Urinary bladder (tissue), 4 donors: ENCODE measurements around the gene SPC25. TPM values are rescaled to one million over a fixed set of nuclear protein-coding genes. Genes with fewer than 3 reads are reported as not detected.

ENCODE experiments used
- DNase-seq: peaks from one replicate; pipeline ENCODE4 v3.0.0-alpha.2; 2015; ENCODE audit errors: extremely low spot score
- H3K27ac ChIP-seq: one replicate; pipeline ENCODE4 v1.5.1; 2013; ENCODE audit warnings: low read depth, mild to moderate bottlenecking, moderate library complexity
- H3K36me3 ChIP-seq: one replicate; pipeline ENCODE4 v1.6.1; 2013; ENCODE audit warnings: mild to moderate bottlenecking, moderate library complexity; ENCODE audit not compliant: insufficient read depth
- H3K4me1 ChIP-seq: one replicate; pipeline ENCODE4 v1.6.1; 2013; ENCODE audit warnings: mild to moderate bottlenecking, moderate library complexity; ENCODE audit not compliant: insufficient read depth
- H3K4me3 ChIP-seq: one replicate; pipeline ENCODE4 v1.5.1; 2013; ENCODE audit warnings: low read depth, low read length
- WGBS: extraction: QIAGEN DNeasy Blood & Tissue Kit; methylation state at CpG from one replicate; pipeline ENCODE4 v1.1.7; 2013; 5-methylcytosine and 5-hydroxymethylcytosine counted together
- polyA plus RNA-seq: library from polyadenylated mRNA; stranded (reverse); fragments of 200-250 nt; gene quantifications from one replicate; pipeline ENCODE4 v1.2.3, GENCODE V29; 2013
- total RNA-seq: library from RNA; depleted of rRNA; stranded (reverse); fragments of >200 nt; gene quantifications from one replicate; pipeline ENCODE4 v1.2.3, GENCODE V29; 2014
- donor health status: healthy with polysubstance abuse.
- donor health status: healthy.

SPC25 gene
- total and polyA plus RNA-seq, 2 donors, result 0.32 to 11.5 TPM

DNA sequence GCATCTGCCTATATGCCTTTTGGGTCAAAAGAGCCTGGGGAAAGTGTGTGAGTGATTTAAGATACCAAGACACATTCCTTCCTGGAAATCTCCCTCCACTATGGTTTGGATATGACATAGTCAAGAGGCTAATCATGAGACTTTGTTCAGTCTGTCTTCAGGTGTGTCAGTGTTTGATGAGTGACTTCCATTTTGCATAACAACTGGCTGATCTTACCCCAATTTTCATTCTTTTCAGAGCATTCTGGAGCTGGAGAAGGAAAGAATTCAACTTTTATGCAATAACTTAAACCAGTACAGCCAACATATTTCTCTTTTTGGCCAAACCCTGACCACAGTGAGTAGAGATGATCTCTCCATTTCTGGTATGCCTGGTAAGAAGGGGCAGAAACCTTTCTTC lies 39.4 kb downstream of the SPC25 start:
- Histone ChIP-seq H3K27ac (no peak overlapping the region), H3K36me3 (no peaks in the 10 kb centered on the region), H3K4me1 (no peaks in the 10 kb centered on the region), H3K4me3 (no peak overlapping the region)
- DNase-seq, result no peak

- WGBS, result 58% methylated on average over 2 of the region's 2 CpGs
- Histone ChIP-seq H3K36me3 (no peaks in the 10 kb centered on the region), H3K27ac (no peak overlapping the region), H3K4me3 (no peak overlapping the region), H3K4me1 (no peaks in the 10 kb centered on the region)
- DNase-seq, result no peak
Observed at GRCh38 chr2:168849610-168850009, 40.6 kb downstream of the SPC25 start.

- no peak for DNase-seq
- no peaks in the 10 kb centered on the region for H3K4me1 ChIP-seq
Observed at GRCh38 chr2:168848225-168848624, 42.0 kb downstream of the SPC25 start.

GRCh38 chr2:168843253-168843652 lies 47.0 kb downstream of the SPC25 start:
- Histone ChIP-seq H3K27ac (no peak overlapping the region), H3K36me3 (no peaks in the 10 kb centered on the region), H3K4me1 (no peaks in the 10 kb centered on the region), H3K4me3 (no peak overlapping the region)
- WGBS, result 96% methylated on average over 3 of the region's 3 CpGs
- DNase-seq, result no peak

More at GRCh38 chr2:168848225-168848624, 42.0 kb downstream of the SPC25 start:
- H3K4me3 ChIP-seq, result no peak overlapping the region
- 94% methylated on average over 3 of the region's 3 CpGs for WGBS
- no peaks in the 10 kb centered on the region for H3K36me3 ChIP-seq
- H3K27ac ChIP-seq, result no peak overlapping the region

DNA sequence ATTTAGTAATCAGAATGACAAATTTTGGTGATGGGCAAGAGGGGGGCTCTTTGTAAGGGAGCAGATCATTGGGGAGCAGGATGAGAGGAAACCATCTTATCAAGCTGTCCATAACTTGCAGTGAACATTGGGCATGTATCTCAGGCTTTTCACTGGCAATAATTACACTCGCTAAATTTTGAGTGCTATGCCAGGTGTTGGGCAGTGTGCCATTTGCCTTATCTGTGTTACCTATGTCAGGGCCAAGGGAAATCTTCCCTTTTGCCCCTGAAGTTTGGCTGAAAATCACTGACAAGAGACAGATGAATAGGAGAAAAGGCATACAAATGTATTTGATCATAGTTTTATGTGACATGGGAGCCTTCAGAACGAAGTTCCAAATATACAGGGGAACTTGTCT lies 48.8 kb downstream of the SPC25 start:
- Histone ChIP-seq H3K4me3 (no peak overlapping the region), H3K4me1 (no peaks in the 10 kb centered on the region), H3K27ac (no peak overlapping the region), H3K36me3 (no peaks in the 10 kb centered on the region)
- 43% methylated on average over 2 of the region's 2 CpGs for WGBS
- no peak for DNase-seq

DNA sequence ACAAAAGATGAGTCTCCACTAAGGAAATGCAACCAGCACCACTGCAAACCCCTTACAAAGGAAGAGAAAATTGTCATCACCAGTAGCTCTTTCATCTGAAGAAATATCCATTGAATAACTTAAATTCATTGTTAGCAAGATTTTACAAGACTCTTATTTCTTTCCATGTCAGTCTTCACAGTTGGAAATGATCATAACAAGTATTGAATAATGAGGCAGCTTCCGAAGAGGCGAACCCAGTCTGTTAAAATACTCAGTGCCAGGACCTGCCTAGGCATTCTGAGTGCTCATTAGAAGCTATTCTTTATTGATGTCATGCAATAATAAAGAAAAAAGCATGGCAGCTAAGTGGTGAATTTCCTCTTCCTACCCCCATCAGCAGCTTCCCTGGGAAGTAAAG lies 54.3 kb downstream of the SPC25 start:
- no peak for DNase-seq
- H3K27ac ChIP-seq, result no peak overlapping the region
- H3K36me3 ChIP-seq, result no peaks in the 10 kb centered on the region
- H3K4me1 ChIP-seq, result no peaks in the 10 kb centered on the region
- WGBS, result 97% methylated on average over 2 of the region's 2 CpGs
- no peak overlapping the region for H3K4me3 ChIP-seq

DNA sequence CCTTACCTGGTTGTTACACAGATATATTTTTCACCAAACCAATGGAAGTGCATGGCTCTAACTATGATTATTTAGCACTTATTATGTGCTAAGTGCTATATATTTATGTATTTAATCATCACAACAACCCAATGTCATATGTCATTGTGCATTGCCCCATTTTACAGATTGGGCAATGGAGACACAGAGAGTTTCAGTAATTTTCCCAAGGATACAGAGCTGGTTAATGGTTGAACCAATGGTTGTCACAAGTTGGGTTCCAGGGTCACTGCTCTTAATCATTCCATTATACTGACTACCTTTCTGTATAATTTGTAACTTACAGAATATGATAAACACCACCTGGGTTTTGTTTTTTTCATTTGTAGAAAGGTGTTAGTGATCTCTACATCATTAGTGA lies 58.6 kb downstream of the SPC25 start:
- H3K4me3 ChIP-seq, result no peak overlapping the region
- DNase-seq, result no peak
- H3K27ac ChIP-seq, result no peak overlapping the region

GRCh38 chr2:168830958-168831357 lies 59.3 kb downstream of the SPC25 start:
- no peak overlapping the region for H3K4me3 ChIP-seq
- H3K27ac ChIP-seq, result no peak overlapping the region
- DNase-seq, result no peak
- no peaks in the 10 kb centered on the region for H3K4me1 ChIP-seq
- no peaks in the 10 kb centered on the region for H3K36me3 ChIP-seq

More for the DNA sequence above, 58.6 kb downstream of the SPC25 start:
- Histone ChIP-seq H3K36me3 (no peaks in the 10 kb centered on the region), H3K4me1 (no peaks in the 10 kb centered on the region)

DNA sequence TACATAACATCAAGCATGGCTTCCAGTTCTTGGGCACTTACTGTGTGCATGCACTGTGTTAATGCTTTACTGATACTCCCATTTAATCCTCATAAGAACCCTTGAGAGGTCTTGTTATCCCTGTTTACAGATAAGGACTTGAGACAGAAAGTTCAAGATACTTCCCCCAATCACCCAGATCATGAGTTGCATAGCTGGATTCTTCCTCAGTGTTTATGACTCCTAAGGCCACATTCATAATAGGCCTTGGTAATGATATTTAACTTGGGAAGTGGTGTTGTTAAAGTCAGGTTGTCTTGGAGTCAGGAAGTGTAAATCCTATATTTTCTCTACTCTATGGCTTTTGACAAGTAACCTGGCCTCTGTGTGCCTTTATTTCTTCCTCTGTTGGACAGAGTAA lies 65.1 kb downstream of the SPC25 start:
- Histone ChIP-seq H3K4me1 (no peaks in the 10 kb centered on the region), H3K36me3 (no peaks in the 10 kb centered on the region), H3K27ac (no peak overlapping the region), H3K4me3 (no peak overlapping the region)
- no peak for DNase-seq

GRCh38 chr2:168821992-168822391 lies 68.2 kb downstream of the SPC25 start:
- no peak for DNase-seq
- WGBS, result 90% methylated on average over 1 of the region's 1 CpG

DNA sequence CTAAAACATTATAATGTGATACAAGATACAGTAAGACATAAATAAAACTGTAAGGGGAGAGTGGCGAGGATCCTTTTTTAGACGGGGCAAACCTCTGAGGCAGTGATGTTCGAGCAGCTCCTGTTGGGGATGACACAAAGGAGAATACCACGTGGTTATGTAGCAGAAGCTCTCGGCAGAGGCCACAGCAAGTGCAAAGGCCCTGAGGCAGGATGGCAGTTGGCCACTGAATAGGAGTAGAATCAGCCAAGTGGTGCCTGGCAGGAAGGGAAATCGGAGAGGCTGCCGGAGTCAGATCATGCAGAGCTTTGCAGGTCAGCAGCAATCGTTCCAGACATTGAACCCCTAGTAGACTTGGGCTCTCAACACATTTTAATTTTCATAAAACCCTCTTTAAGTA lies 68.7 kb downstream of the SPC25 start:
- Histone ChIP-seq H3K36me3 (no peaks in the 10 kb centered on the region), H3K4me3 (no peak overlapping the region), H3K27ac (no peak overlapping the region), H3K4me1 (no peaks in the 10 kb centered on the region)
- no peak for DNase-seq
- WGBS, result 89% methylated on average over 8 of the region's 8 CpGs

More at GRCh38 chr2:168821992-168822391, 68.2 kb downstream of the SPC25 start:
- no peak overlapping the region for H3K27ac ChIP-seq
- no peaks in the 10 kb centered on the region for H3K4me1 ChIP-seq
- no peaks in the 10 kb centered on the region for H3K36me3 ChIP-seq
- no peak overlapping the region for H3K4me3 ChIP-seq

Other genes starting within 250 kb of the SPC25 start
- 30.9 TPM for gene NOSTRIN, start 87.8 kb downstream of the SPC25 start, total RNA-seq
- gene NOSTRIN, start 87.8 kb downstream of the SPC25 start, polyA plus RNA-seq, result 10.6 TPM
- gene G6PC2, start 10.9 kb upstream of the SPC25 start, total RNA-seq, result not detected
- gene G6PC2, start 10.9 kb upstream of the SPC25 start, polyA plus RNA-seq, result not detected
- 0.11 TPM for gene ABCB11, start 140.9 kb upstream of the SPC25 start, total RNA-seq
- 0.04 TPM for gene ABCB11, start 140.9 kb upstream of the SPC25 start, polyA plus RNA-seq
- 0.69 TPM for gene DHRS9, start 179.1 kb upstream of the SPC25 start, total RNA-seq
- 0.54 TPM for gene DHRS9, start 179.1 kb upstream of the SPC25 start, polyA plus RNA-seq